HEK293 (cell line): Measurements from ENCODE around the gene RAB22A.
A peak's percentile ranks its signal among the peaks of the same experiment; 100 is the strongest.

ENCODE experiments used
- GLIS2 ChIP-seq: fragments of 450-650 bp; formaldehyde crosslinking; IDR thresholded peaks from 2 replicates; pipeline ENCODE4 v1.5.1; 2016; ENCODE audit warnings: missing biosample characterization, missing genetic modification characterization
- KLF16 ChIP-seq: fragments of 450-650 bp; formaldehyde crosslinking; IDR thresholded peaks from 2 replicates; pipeline ENCODE4 v1.5.1; 2017; ENCODE audit warnings: missing biosample characterization, missing genetic modification characterization
- KLF7 ChIP-seq: fragments of 450-650 bp; formaldehyde crosslinking; IDR thresholded peaks from 2 replicates; pipeline ENCODE4 v1.5.1; 2016; ENCODE audit warnings: missing biosample characterization, missing genetic modification characterization, borderline replicate concordance
- KLF8 ChIP-seq: fragments of 450-650 bp; formaldehyde crosslinking; IDR thresholded peaks from 2 replicates; pipeline ENCODE4 v1.5.1; 2016; ENCODE audit warnings: missing biosample characterization, missing genetic modification characterization
- SP7 ChIP-seq: fragments of 450-650 bp; formaldehyde crosslinking; IDR thresholded peaks from 2 replicates; pipeline ENCODE4 v1.5.1; 2016; ENCODE audit warnings: missing biosample characterization, missing genetic modification characterization
- ZBTB8A ChIP-seq: fragments of 450-650 bp; formaldehyde crosslinking; IDR thresholded peaks from 2 replicates; pipeline ENCODE4 v1.5.1; 2016; ENCODE audit warnings: missing biosample characterization, missing genetic modification characterization
- ZNF174 ChIP-seq: fragments of 450-650 bp; formaldehyde crosslinking; IDR thresholded peaks from 2 replicates; pipeline ENCODE4 v1.5.0; 2017; ENCODE audit warnings: missing biosample characterization, mild to moderate bottlenecking, missing genetic modification characterization
- ZNF248 ChIP-seq: fragments of 450-650 bp; formaldehyde crosslinking; IDR thresholded peaks from 2 replicates; pipeline ENCODE4 v1.5.1; 2017; ENCODE audit warnings: missing biosample characterization, missing genetic modification characterization
- ZNF274 ChIP-seq, 2 experiments: fragments of 200-500 bp in 1 of 2; fragments of 450-650 bp in 1 of 2; sonication (Bioruptor generic) in 1 of 2; formaldehyde crosslinking in 1 of 2; IDR thresholded peaks; 2 replicates each; pipeline versions ENCODE4 v1.5.1 to v1.6.1; 2014 to 2016; ENCODE audit warnings: borderline replicate concordance in 1 of 2, inconsistent platforms in 1 of 2, low read length in 1 of 2, missing biosample characterization in 1 of 2, missing genetic modification characterization in 1 of 2
- ZNF311 ChIP-seq: fragments of 450-650 bp; formaldehyde crosslinking; IDR thresholded peaks from 2 replicates; pipeline ENCODE4 v1.5.1; 2017; ENCODE audit warnings: missing biosample characterization, missing genetic modification characterization, borderline replicate concordance
- ZNF335 ChIP-seq: fragments of 450-650 bp; formaldehyde crosslinking; conservative IDR thresholded peaks from 2 replicates; pipeline ENCODE4 v1.5.1; 2016; ENCODE audit warnings: missing biosample characterization, missing genetic modification characterization
- ZNF473 ChIP-seq: fragments of 450-650 bp; formaldehyde crosslinking; IDR thresholded peaks from 2 replicates; pipeline ENCODE4 v1.5.1; 2017; ENCODE audit warnings: missing biosample characterization, missing genetic modification characterization
- ZNF555 ChIP-seq: fragments of 450-650 bp; formaldehyde crosslinking; conservative IDR thresholded peaks from 2 replicates; pipeline ENCODE4 v1.5.1; 2017; ENCODE audit warnings: missing biosample characterization, mild to moderate bottlenecking, missing genetic modification characterization, inconsistent platforms
- ZNF560 ChIP-seq: fragments of 450-650 bp; formaldehyde crosslinking; IDR thresholded peaks from 2 replicates; pipeline ENCODE4 v1.5.1; 2017; ENCODE audit warnings: missing biosample characterization, missing genetic modification characterization, borderline replicate concordance
- ZNF623 ChIP-seq: fragments of 450-650 bp; formaldehyde crosslinking; IDR thresholded peaks from 2 replicates; pipeline ENCODE4 v1.5.1; 2016; ENCODE audit warnings: missing biosample characterization, missing genetic modification characterization
- ZNF664 ChIP-seq: fragments of 450-650 bp; formaldehyde crosslinking; IDR thresholded peaks from 2 replicates; pipeline ENCODE4 v1.5.1; 2016; ENCODE audit warnings: missing biosample characterization, missing genetic modification characterization
- ZNF701 ChIP-seq: fragments of 450-650 bp; formaldehyde crosslinking; IDR thresholded peaks from 2 replicates; pipeline ENCODE4 v1.5.1; 2016; ENCODE audit warnings: missing biosample characterization, missing genetic modification characterization
- ZNF768 ChIP-seq: fragments of 450-650 bp; formaldehyde crosslinking; IDR thresholded peaks from 2 replicates; pipeline ENCODE4 v1.5.1; 2018; ENCODE audit warnings: missing biosample characterization, mild to moderate bottlenecking, missing genetic modification characterization
- ZSCAN4 ChIP-seq: fragments of 450-650 bp; formaldehyde crosslinking; IDR thresholded peaks from 2 replicates; pipeline ENCODE4 v1.5.1; 2017; ENCODE audit warnings: missing biosample characterization, missing genetic modification characterization
- TF ChIP-seq, protein P1 (sequence below): fragments of 450-650 bp; IDR thresholded peaks from 2 replicates; pipeline ENCODE4 v1.5.1; 2018; ENCODE audit warnings: missing biosample characterization, missing genetic modification characterization
- TF ChIP-seq, protein P2 (sequence below): fragments of 450-650 bp; formaldehyde crosslinking; IDR thresholded peaks from 2 replicates; pipeline ENCODE4 v1.5.1; 2016; ENCODE audit warnings: missing biosample characterization, missing genetic modification characterization
- TF ChIP-seq, protein P3 (sequence below): fragments of 450-650 bp; formaldehyde crosslinking; IDR thresholded peaks from 2 replicates; pipeline ENCODE4 v1.5.1; 2016; ENCODE audit warnings: missing biosample characterization, missing genetic modification characterization
- TF ChIP-seq, protein P4 (sequence below): fragments of 450-650 bp; formaldehyde crosslinking; IDR thresholded peaks from 2 replicates; pipeline ENCODE4 v1.5.1; 2016; ENCODE audit warnings: missing biosample characterization, missing genetic modification characterization
- TF ChIP-seq, protein P5 (sequence below): fragments of 450-650 bp; formaldehyde crosslinking; IDR thresholded peaks from 2 replicates; pipeline ENCODE4 v1.5.1; 2017; ENCODE audit warnings: missing biosample characterization, missing genetic modification characterization
- TF ChIP-seq, protein P6 (sequence below): fragments of 450-650 bp; formaldehyde crosslinking; IDR thresholded peaks from 2 replicates; pipeline ENCODE4 v1.5.1; 2016; ENCODE audit warnings: missing biosample characterization, missing genetic modification characterization

RAB22A gene

DNA sequence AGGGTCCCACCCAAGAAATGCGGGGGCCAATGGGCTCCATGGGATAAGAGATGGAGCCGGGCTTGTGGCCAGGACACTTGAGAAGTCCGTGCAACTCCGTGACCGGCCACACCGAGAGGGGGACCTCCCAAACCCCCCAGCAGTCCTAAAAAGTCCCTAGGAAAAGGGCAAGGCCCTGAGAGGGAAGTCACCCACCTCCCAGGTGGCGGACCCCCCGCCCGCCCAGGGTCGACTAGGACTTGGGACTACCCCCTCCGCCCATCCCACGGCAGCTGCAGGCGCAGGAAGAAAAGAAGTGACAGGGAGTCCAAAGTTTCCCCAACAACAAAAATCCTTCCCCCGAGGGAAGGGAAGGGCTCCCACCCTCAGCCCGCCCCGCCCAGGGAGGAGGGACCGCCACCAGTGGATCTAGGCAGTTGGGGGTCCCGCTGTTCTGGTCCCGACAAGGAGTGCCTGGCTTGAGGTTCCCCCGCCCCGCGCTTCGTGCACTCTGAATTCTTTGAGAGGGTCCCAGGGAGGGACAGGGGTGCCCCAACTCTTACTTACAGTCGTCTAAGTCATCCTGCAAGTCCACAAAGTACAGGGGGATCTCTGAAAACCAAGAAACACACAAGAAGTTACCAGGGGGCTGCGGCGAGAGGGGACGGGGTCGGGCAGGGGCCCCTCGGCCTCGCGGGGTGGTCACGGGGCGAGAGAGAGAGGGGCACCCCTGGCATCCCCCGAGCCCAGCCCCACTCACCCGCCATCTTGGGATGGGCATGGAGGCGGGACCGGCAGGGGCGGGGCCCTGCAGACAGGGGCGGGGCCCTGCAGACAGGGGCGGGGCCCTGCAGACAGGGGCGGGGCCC is 611 bp upstream of the RAB22A start (continued):
- TF ChIP-seq, protein P1, sequence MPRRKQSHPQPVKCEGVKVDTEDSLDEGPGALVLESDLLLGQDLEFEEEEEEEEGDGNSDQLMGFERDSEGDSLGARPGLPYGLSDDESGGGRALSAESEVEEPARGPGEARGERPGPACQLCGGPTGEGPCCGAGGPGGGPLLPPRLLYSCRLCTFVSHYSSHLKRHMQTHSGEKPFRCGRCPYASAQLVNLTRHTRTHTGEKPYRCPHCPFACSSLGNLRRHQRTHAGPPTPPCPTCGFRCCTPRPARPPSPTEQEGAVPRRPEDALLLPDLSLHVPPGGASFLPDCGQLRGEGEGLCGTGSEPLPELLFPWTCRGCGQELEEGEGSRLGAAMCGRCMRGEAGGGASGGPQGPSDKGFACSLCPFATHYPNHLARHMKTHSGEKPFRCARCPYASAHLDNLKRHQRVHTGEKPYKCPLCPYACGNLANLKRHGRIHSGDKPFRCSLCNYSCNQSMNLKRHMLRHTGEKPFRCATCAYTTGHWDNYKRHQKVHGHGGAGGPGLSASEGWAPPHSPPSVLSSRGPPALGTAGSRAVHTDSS (tag by site-specific recombination), result no peak
- TF ChIP-seq, protein P2, sequence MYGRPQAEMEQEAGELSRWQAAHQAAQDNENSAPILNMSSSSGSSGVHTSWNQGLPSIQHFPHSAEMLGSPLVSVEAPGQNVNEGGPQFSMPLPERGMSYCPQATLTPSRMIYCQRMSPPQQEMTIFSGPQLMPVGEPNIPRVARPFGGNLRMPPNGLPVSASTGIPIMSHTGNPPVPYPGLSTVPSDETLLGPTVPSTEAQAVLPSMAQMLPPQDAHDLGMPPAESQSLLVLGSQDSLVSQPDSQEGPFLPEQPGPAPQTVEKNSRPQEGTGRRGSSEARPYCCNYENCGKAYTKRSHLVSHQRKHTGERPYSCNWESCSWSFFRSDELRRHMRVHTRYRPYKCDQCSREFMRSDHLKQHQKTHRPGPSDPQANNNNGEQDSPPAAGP (tag by site-specific recombination), result peak; percentile 52; the same call in 1 of the 2 replicates
- TF ChIP-seq GLIS2 (tag by site-specific recombination), result peak; percentile 78
- TF ChIP-seq, protein P3, sequence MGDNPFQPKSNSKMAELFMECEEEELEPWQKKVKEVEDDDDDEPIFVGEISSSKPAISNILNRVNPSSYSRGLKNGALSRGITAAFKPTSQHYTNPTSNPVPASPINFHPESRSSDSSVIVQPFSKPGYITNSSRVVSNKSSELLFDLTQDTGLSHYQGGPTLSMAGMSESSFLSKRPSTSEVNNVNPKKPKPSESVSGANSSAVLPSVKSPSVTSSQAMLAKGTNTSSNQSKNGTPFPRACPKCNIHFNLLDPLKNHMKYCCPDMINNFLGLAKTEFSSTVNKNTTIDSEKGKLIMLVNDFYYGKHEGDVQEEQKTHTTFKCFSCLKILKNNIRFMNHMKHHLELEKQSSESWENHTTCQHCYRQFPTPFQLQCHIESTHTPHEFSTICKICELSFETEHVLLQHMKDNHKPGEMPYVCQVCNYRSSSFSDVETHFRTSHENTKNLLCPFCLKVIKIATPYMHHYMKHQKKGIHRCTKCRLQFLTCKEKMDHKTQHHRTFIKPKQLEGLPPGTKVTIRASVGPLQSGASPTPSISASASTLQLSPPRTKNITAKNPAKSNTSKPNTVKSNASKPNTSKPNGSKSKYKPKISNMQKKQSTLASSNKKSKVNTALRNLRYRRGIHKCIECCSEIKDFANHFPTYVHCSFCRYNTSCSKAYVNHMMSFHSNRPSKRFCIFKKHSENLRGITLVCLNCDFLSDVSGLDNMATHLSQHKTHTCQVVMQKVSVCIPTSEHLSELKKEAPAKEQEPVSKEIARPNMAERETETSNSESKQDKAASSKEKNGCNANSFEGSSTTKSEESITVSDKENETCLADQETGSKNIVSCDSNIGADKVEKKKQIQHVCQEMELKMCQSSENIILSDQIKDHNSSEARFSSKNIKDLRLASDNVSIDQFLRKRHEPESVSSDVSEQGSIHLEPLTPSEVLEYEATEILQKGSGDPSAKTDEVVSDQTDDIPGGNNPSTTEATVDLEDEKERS (tag by site-specific recombination), result no peak
- TF ChIP-seq KLF8 (tag by site-specific recombination), result peak; percentile 72; the same call in 1 of the 2 replicates
- TF ChIP-seq ZNF174 (tag by site-specific recombination), result no peak
- no peak for TF ChIP-seq ZSCAN4 (tag by site-specific recombination)
- no peak for TF ChIP-seq ZNF560 (tag by site-specific recombination)
- TF ChIP-seq ZNF274 (IDR thresholded peaks at IDR 0.05; ENCODE audit: low read length), result no peak
- no peak for TF ChIP-seq ZNF274 (tag by site-specific recombination; IDR thresholded peaks at IDR 0.05; ENCODE audit: borderline replicate concordance)
- no peak for TF ChIP-seq ZNF248
- TF ChIP-seq SP7 (tag by site-specific recombination), result peak; percentile 49; the same call in 1 of the 2 replicates
- peak; percentile 76; the same call in 1 of the 2 replicates for TF ChIP-seq KLF7 (tag by site-specific recombination)
- TF ChIP-seq, protein P4, sequence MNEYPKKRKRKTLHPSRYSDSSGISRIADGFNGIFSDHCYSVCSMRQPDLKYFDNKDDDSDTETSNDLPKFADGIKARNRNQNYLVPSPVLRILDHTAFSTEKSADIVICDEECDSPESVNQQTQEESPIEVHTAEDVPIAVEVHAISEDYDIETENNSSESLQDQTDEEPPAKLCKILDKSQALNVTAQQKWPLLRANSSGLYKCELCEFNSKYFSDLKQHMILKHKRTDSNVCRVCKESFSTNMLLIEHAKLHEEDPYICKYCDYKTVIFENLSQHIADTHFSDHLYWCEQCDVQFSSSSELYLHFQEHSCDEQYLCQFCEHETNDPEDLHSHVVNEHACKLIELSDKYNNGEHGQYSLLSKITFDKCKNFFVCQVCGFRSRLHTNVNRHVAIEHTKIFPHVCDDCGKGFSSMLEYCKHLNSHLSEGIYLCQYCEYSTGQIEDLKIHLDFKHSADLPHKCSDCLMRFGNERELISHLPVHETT (tag by site-specific recombination), result no peak
- TF ChIP-seq, protein P5, sequence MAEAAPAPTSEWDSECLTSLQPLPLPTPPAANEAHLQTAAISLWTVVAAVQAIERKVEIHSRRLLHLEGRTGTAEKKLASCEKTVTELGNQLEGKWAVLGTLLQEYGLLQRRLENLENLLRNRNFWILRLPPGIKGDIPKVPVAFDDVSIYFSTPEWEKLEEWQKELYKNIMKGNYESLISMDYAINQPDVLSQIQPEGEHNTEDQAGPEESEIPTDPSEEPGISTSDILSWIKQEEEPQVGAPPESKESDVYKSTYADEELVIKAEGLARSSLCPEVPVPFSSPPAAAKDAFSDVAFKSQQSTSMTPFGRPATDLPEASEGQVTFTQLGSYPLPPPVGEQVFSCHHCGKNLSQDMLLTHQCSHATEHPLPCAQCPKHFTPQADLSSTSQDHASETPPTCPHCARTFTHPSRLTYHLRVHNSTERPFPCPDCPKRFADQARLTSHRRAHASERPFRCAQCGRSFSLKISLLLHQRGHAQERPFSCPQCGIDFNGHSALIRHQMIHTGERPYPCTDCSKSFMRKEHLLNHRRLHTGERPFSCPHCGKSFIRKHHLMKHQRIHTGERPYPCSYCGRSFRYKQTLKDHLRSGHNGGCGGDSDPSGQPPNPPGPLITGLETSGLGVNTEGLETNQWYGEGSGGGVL (tag by site-specific recombination), result no peak
- no peak for TF ChIP-seq ZNF311 (tag by site-specific recombination)
- TF ChIP-seq ZNF335 (tag by site-specific recombination), result peak; percentile 56
- TF ChIP-seq ZBTB8A, result no peak; the same call in 1 of the 2 replicates
- no peak for TF ChIP-seq ZNF664 (tag by site-specific recombination)
- TF ChIP-seq, protein P6, sequence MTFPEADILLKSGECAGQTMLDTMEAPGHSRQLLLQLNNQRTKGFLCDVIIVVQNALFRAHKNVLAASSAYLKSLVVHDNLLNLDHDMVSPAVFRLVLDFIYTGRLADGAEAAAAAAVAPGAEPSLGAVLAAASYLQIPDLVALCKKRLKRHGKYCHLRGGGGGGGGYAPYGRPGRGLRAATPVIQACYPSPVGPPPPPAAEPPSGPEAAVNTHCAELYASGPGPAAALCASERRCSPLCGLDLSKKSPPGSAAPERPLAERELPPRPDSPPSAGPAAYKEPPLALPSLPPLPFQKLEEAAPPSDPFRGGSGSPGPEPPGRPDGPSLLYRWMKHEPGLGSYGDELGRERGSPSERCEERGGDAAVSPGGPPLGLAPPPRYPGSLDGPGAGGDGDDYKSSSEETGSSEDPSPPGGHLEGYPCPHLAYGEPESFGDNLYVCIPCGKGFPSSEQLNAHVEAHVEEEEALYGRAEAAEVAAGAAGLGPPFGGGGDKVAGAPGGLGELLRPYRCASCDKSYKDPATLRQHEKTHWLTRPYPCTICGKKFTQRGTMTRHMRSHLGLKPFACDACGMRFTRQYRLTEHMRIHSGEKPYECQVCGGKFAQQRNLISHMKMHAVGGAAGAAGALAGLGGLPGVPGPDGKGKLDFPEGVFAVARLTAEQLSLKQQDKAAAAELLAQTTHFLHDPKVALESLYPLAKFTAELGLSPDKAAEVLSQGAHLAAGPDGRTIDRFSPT (tag by site-specific recombination), result peak; percentile 96
- 0 out of 2 replicates have a peak, but pooled peaks have one; percentile 38 for TF ChIP-seq KLF16 (tag by site-specific recombination)
- TF ChIP-seq ZNF473, result no peak
- no peak for TF ChIP-seq ZNF701 (tag by site-specific recombination)
- no peak for TF ChIP-seq ZNF555
- no peak for TF ChIP-seq ZNF623 (tag by site-specific recombination)
- no peak for TF ChIP-seq ZNF768 (tag by site-specific recombination)
